GM12878 (cell line): ENCODE data around the gene FUBP3. TPM values are rescaled to one million over a fixed set of nuclear protein-coding genes. Genes with fewer than 3 reads are reported as not detected.
A peak's percentile ranks its signal among the peaks of the same experiment; 100 is the strongest.

Experiments used
- ATAC-seq: fragments of 200-7000 bp; cut with Tn5 transposase; 3 replicates; pipeline ENCODE4 v1.9.1; 2020; ENCODE audit warnings: mild to moderate bottlenecking, moderate library complexity
- BruUV-seq: library from RNA; stranded (reverse); fragments of 400-500 nt; replicated peaks from 2 replicates; lab custom pipeline; 2021; lab: Mats Ljungman, UMichigan
- CTCF ChIA-PET: fragments of 300-600 bp; sonication (Branson Sonifier 250); formaldehyde crosslinking; extraction: SDS; loops from one replicate; lab custom pipeline; 2021; ENCODE audit warnings: inconsistent platforms; lab: Yijun Ruan, JAX
- POLR2A ChIA-PET: fragments of 350-600 bp; formaldehyde crosslinking; extraction: SDS; loops from one replicate; lab custom pipeline; 2021; ENCODE audit warnings: inconsistent platforms; lab: Charles Lee
- RAD21 ChIA-PET: fragments of 300-600 bp; sonication (Branson Sonifier 250); formaldehyde crosslinking; loops from one replicate; lab custom pipeline; 2023; ENCODE audit warnings: antibody characterized with exemption; ENCODE audit not compliant: unreplicated experiment; lab: Charles Lee
- SMC1A ChIA-PET: fragments of 300-600 bp; sonication (Branson Sonifier 250); formaldehyde crosslinking; loops from one replicate; lab custom pipeline; 2023; ENCODE audit not compliant: unreplicated experiment, uncharacterized antibody; lab: Charles Lee
- DNase-seq: peaks from one replicate; pipeline ENCODE4 v3.0.0-alpha.2; 2011; ENCODE audit warnings: low read depth, low spot score
- FAIRE-seq: peaks from 3 replicates; lab custom pipeline; 2011; peaks lifted over from hg19 to GRCh38; lab: Jason Lieb, UNC
- H2AFZ ChIP-seq: 2 replicates; pipeline ENCODE4 v1.6.0; 2011; ENCODE audit warnings: low read depth, low read length, control low read depth; ENCODE audit not compliant: control insufficient read depth
- H3K27ac ChIP-seq: 2 replicates; pipeline ENCODE4 v1.5.1; 2011; ENCODE audit warnings: control low read depth; ENCODE audit not compliant: control insufficient read depth, insufficient read depth
- H3K27me3 ChIP-seq, 2 experiments: replicated peaks in 1 of 2; 2 replicates each; pipeline versions ENCODE4 v1.6.0 to v1.6.1; 2011; ENCODE audit warnings: low read length in 1 of 2; ENCODE audit not compliant: control insufficient read depth in 2 of 2, insufficient read depth in 2 of 2
- H3K36me3 ChIP-seq, 2 experiments: 2 replicates each; pipeline ENCODE4 v1.5.1; 2011; ENCODE audit warnings: low read length in 1 of 2; ENCODE audit not compliant: control insufficient read depth in 2 of 2, insufficient read depth in 2 of 2
- H3K4me1 ChIP-seq: 2 replicates; pipeline ENCODE4 v1.6.1; 2011; ENCODE audit warnings: mild to moderate bottlenecking, low read length, moderate library complexity, mixed read lengths; ENCODE audit not compliant: control insufficient read depth, insufficient read depth
- H3K4me2 ChIP-seq: 2 replicates; pipeline ENCODE4 v1.6.0; 2011; ENCODE audit warnings: control low read depth; ENCODE audit not compliant: control insufficient read depth, insufficient read depth
- H3K4me3 ChIP-seq: fragments of 200-600 bp; sonication (generic); 2 replicates; pipeline ENCODE4 v1.5.1; 2016
- H3K79me2 ChIP-seq: 2 replicates; pipeline ENCODE4 v1.6.0; 2011; ENCODE audit warnings: low read length; ENCODE audit not compliant: control insufficient read depth, insufficient read depth
- H3K9ac ChIP-seq: 2 replicates; pipeline ENCODE4 v1.8.0; 2011; ENCODE audit warnings: low read length, control low read depth, mixed read lengths; ENCODE audit not compliant: control insufficient read depth, insufficient read depth
- H3K9me3 ChIP-seq: replicated peaks from 3 replicates; pipeline ENCODE4 v1.5.1; 2011; ENCODE audit warnings: mild to moderate bottlenecking, low read length; ENCODE audit not compliant: control insufficient read depth, insufficient read depth
- H4K20me1 ChIP-seq: 2 replicates; pipeline ENCODE4 v1.6.0; 2011; ENCODE audit not compliant: control insufficient read depth, insufficient read depth
- EGR1 ChIP-seq, 2 experiments: IDR thresholded peaks; 1 replicate in 1 of 2; 2 replicates in 1 of 2; pipeline ENCODE4 v1.6.1; 2011 to 2012; ENCODE audit warnings: low read depth in 2 of 2, low read length in 2 of 2, borderline replicate concordance in 1 of 2, mild to moderate bottlenecking in 1 of 2, moderate library complexity in 1 of 2
- ZNF384 ChIP-seq: IDR thresholded peaks from 2 replicates; pipeline ENCODE4 v1.6.1; 2012; ENCODE audit warnings: low read depth, mild to moderate bottlenecking, low read length, improper control_type of control experiment, borderline replicate concordance
- WGBS: methylation state at CpG from one replicate; pipeline ENCODE4 v1.1.6; 2016; ENCODE audit warnings: low lambda C conversion rate; ENCODE audit not compliant: insufficient replicate concordance, insufficient coverage; ENCODE audit errors: missing lambda C conversion rate; 5-methylcytosine and 5-hydroxymethylcytosine counted together
- in situ Hi-C: fragments of 300-500 bp; cut with MboI; formaldehyde crosslinking; loops from 9 replicates; pipeline ENCODE4 v1.14.3; 2018; ENCODE audit warnings: mixed read lengths
- intact Hi-C: fragments of 100-400 bp; cut with micrococcal nuclease; formaldehyde crosslinking; loops from one replicate; pipeline ENCODE4 v1.14.2; 2022; ENCODE audit not compliant: unreplicated experiment
- polyA plus RNA-seq, 11 experiments: library from polyadenylated mRNA; depleted of rRNA in 4 of 11; unstranded in 6 of 11; stranded (reverse) in 5 of 11; fragments of >200 nt; fragmentation: Nextera tagmentation in 4 of 11; fragmentation: Illumina TruSeq in 1 of 11; extraction: Ambion mirVana in 4 of 11; extraction: Trizol in 1 of 11; gene quantifications; 1 replicate in 1 of 11; 2 replicates in 10 of 11; pipeline versions ENCODE4 v1.2.1 to v1.2.3, GENCODE V29; 2011 to 2016; ENCODE audit warnings: inconsistent platforms in 2 of 11, missing spikeins in 2 of 11, low read depth in 1 of 11
- total RNA-seq, 4 experiments: library from RNA; depleted of rRNA in 3 of 4; stranded (reverse); fragments of >200 nt in 3 of 4; fragmentation: Illumina TruSeq in 1 of 4; extraction: Trizol in 1 of 4; gene quantifications; 2 replicates each; pipeline versions ENCODE4 v1.2.1 to v1.2.3, GENCODE V29; 2013 to 2021
- TF ChIP-seq, protein P1 (sequence below): fragments of 450-650 bp; IDR thresholded peaks from 2 replicates; pipeline ENCODE4 v1.6.1; 2014; ENCODE audit warnings: mild to moderate bottlenecking
- TF ChIP-seq, protein P2 (sequence below): fragments of 450-650 bp; IDR thresholded peaks from 2 replicates; pipeline ENCODE4 v1.6.1; 2017; ENCODE audit warnings: mild to moderate bottlenecking

The FUBP3 gene
- total and polyA plus RNA-seq, 10 of the 15 experiments (the other 5 are each of a cell fraction or from before 2014, with no cell fraction given), result 2.4 to 49.4 (median 37.2) TPM

DNA sequence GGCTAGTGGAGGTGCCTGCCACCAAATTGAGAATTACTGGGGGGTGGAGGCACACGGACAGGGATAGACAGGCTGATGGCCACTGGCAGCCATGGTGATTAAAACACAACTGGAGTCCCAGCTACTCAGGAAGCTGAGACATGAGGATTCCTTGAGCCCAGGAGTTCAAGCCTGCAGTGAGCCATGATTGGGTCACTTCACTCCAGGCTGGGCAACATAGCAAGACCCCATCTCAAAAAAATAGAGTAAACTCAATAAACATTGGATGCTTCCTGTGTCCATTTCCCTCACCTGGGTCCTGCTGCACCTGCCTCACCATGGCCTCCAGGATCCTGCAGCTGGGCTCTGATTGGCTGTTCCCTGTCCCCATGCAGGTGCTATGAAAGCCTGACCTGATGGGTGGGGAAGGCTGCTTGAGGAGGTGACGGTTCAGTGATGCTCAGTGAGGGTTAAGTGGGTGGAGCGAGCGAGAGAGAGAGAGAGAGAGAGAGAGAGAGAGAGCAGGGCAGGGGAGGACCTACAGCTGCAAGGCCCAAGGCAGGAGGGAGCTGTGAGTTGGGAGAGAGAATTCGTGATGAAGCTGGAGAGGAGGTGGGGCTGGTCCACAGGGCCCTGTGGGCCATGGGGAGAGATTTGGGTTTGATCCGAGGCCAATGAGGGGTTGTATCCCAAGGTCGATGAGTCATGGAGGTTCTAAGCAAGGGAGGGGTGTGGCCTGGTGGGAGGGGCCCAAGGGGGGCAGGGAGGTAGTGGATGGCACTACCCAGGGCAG lies 36.7 kb upstream of the FUBP3 start:
- intact Hi-C loops (no loop called here), in situ Hi-C loops (no loop called here)
- ChIA-PET RAD21 (no interaction called here), POLR2A (no interaction called here), SMC1A (no interaction called here), CTCF (no interaction called here)
- FAIRE-seq (no peak), DNase-seq (no peak), ATAC-seq (no peak)
- Histone ChIP-seq H3K4me3 (no peak overlapping the region), H3K27me3 (peaks cover 2 to 3% of the 10 kb centered on the region in 2 experiments; a peak in 3 of 4 replicates), H3K4me1 (no peaks in the 10 kb centered on the region), H3K9ac (no peak overlapping the region), H3K9me3 (no peaks in the 10 kb centered on the region), H3K36me3 (no peaks in the 10 kb centered on the region), H3K79me2 (no peaks in the 10 kb centered on the region), H4K20me1 (no peaks in the 10 kb centered on the region), H2AFZ (no peak overlapping the region), H3K27ac (no peak overlapping the region), H3K4me2 (no peak overlapping the region)
- TF ChIP-seq, protein P1, sequence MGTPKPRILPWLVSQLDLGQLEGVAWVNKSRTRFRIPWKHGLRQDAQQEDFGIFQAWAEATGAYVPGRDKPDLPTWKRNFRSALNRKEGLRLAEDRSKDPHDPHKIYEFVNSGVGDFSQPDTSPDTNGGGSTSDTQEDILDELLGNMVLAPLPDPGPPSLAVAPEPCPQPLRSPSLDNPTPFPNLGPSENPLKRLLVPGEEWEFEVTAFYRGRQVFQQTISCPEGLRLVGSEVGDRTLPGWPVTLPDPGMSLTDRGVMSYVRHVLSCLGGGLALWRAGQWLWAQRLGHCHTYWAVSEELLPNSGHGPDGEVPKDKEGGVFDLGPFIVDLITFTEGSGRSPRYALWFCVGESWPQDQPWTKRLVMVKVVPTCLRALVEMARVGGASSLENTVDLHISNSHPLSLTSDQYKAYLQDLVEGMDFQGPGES, result no peak
- TF ChIP-seq EGR1 (IDR thresholded peaks at IDR 0.05; ENCODE audit: borderline replicate concordance in 1 of 2, low read depth in 2 of 2, low read length in 2 of 2), result 0 out of 3 replicates have a peak, but pooled peaks of 1 of the 2 experiments have one; percentile 19
- TF ChIP-seq, protein P2, sequence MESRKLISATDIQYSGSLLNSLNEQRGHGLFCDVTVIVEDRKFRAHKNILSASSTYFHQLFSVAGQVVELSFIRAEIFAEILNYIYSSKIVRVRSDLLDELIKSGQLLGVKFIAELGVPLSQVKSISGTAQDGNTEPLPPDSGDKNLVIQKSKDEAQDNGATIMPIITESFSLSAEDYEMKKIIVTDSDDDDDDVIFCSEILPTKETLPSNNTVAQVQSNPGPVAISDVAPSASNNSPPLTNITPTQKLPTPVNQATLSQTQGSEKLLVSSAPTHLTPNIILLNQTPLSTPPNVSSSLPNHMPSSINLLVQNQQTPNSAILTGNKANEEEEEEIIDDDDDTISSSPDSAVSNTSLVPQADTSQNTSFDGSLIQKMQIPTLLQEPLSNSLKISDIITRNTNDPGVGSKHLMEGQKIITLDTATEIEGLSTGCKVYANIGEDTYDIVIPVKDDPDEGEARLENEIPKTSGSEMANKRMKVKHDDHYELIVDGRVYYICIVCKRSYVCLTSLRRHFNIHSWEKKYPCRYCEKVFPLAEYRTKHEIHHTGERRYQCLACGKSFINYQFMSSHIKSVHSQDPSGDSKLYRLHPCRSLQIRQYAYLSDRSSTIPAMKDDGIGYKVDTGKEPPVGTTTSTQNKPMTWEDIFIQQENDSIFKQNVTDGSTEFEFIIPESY, result no peak
- TF ChIP-seq ZNF384, result no peak
- WGBS, result 10% methylated on average over 7 of the region's 7 CpGs
- BruUV-seq, result no TSS peak
